ENCODE data around the gene MFN2. TPM values are rescaled to one million over a fixed set of nuclear protein-coding genes. Genes with fewer than 3 reads are reported as not detected.

The MFN2 gene
- polyA plus RNA-seq, 1 of the 3 experiments (the other 2 are of a cell fraction), result 43.2 TPM

GRCh38 chr1:12011998-12012397 lies 31.8 kb downstream of the MFN2 start:
- H4K20me1 ChIP-seq (ENCODE audit: insufficient read depth), result peaks cover 5% of the 10 kb centered on the region; the same call in 1 of the 2 replicates
- no peak overlapping the region for H3K27ac ChIP-seq (ENCODE audit: low read depth in 2 of 2, low read length in 1 of 2)
- peaks cover 7 to 40% of the 10 kb centered on the region in 2 experiments for H3K36me3 ChIP-seq (replicated peaks in 1 of 2; ENCODE audit: control insufficient read depth in 1 of 2, insufficient read depth in 2 of 2, low read length in 1 of 2)
- H3K4me3 ChIP-seq (ENCODE audit: low read depth in 2 of 2, low read length in 1 of 2), result no peak overlapping the region
- H3K9me2 ChIP-seq, result no peaks in the 10 kb centered on the region
- POLR2A ChIA-PET, result no interaction called here
- no peak for DNase-seq
- WGBS (ENCODE audit: low lambda C conversion rate), result 93% methylated on average over 4 of the region's 4 CpGs
- CTCF ChIA-PET, result interaction anchor here (1.8 kb wide), 1 partner anchor 10 kb away, joined by 9 read pairs; no protein-coding TSS in a partner anchor
- no peak overlapping the region for H2AFZ ChIP-seq (ENCODE audit: low read depth)
- H3K4me1 ChIP-seq (ENCODE audit: control insufficient read depth in 1 of 2, insufficient read depth in 2 of 2, low read depth in 1 of 2, low read length in 1 of 2), result peaks cover 0 to 9% of the 10 kb centered on the region in 2 experiments; a peak in 2 of 4 replicates
- H3K9ac ChIP-seq, result no peak overlapping the region
- no peaks in the 10 kb centered on the region for H3K79me2 ChIP-seq (ENCODE audit: insufficient read depth)
- no peak for TF ChIP-seq EP300 (IDR thresholded peaks at IDR 0.05; ENCODE audit: borderline replicate concordance in 1 of 2, low read depth in 1 of 2, low read length in 1 of 2)
- TF ChIP-seq TAF1 (IDR thresholded peaks at IDR 0.05; ENCODE audit: borderline replicate concordance, low read depth, low read length), result no peak
- no peak for TF ChIP-seq SMC3 (IDR thresholded peaks at IDR 0.05; ENCODE audit: low read depth, low read length)
- TF ChIP-seq RFX5 (IDR thresholded peaks at IDR 0.05; ENCODE audit: low read length), result no peak
- no peak for TF ChIP-seq MAX (IDR thresholded peaks at IDR 0.05; ENCODE audit: low read depth)
- TF ChIP-seq MXI1 (IDR thresholded peaks at IDR 0.05; ENCODE audit: low read depth, low read length), result no peak
- TF ChIP-seq CTCF (IDR thresholded peaks at IDR 0.05), result no peak
- TF ChIP-seq SIN3A (IDR thresholded peaks at IDR 0.05; ENCODE audit: borderline replicate concordance, low read depth, low read length), result no peak
- TF ChIP-seq REST (IDR thresholded peaks at IDR 0.05; ENCODE audit: low read depth, low read length), result no peak
- TF ChIP-seq JUND (IDR thresholded peaks at IDR 0.05), result no peak
- no peak for TF ChIP-seq IRF3 (IDR thresholded peaks at IDR 0.05; ENCODE audit: low read depth, low read length)
- TF ChIP-seq NFIC (IDR thresholded peaks at IDR 0.05; ENCODE audit: borderline replicate concordance), result no peak
- TF ChIP-seq FOXJ3 (CRISPR knock-in tag; IDR thresholded peaks at IDR 0.05), result no peak
- no peak for TF ChIP-seq GATA2 (CRISPR knock-in tag; IDR thresholded peaks at IDR 0.05)
- TF ChIP-seq RAD21 (IDR thresholded peaks at IDR 0.05; ENCODE audit: low read length), result no peak
- no peak for TF ChIP-seq EZH2phosphoT487 (IDR thresholded peaks at IDR 0.05; ENCODE audit: borderline replicate concordance, low read depth)
- H3K4me2 ChIP-seq, result no peak overlapping the region
- peaks cover 23% of the 10 kb centered on the region for H3F3A ChIP-seq (replicated peaks; ENCODE audit: insufficient read depth)
- H3K27me3 ChIP-seq (ENCODE audit: insufficient read depth), result no peaks in the 10 kb centered on the region
- H3K9me3 ChIP-seq, result no peaks in the 10 kb centered on the region

All from SK-N-SH (cell line).